Loucy (cell line): ENCODE measurements around the gene ADAM30.

Experiments
- H2AFZ ChIP-seq: fragments of 200-600 bp; sonication (generic); 2 replicates; pipeline ENCODE4 v1.6.0; 2016; ENCODE audit warnings: antibody characterized with exemption, mild to moderate bottlenecking, low read length, moderate library complexity
- H3F3A ChIP-seq: fragments of 200-600 bp; 2 replicates; pipeline ENCODE4 v1.6.0; 2016; ENCODE audit warnings: antibody characterized with exemption, low read depth, mild to moderate bottlenecking
- H3K27me3 ChIP-seq: fragments of 200-600 bp; sonication (generic); 2 replicates; pipeline ENCODE4 v1.6.1; 2014; ENCODE audit warnings: low read length, mild to moderate bottlenecking; ENCODE audit not compliant: insufficient read depth, poor library complexity, severe bottlenecking
- H3K36me3 ChIP-seq: fragments of 200-600 bp; sonication (generic); 2 replicates; pipeline ENCODE4 v1.6.1; 2016; ENCODE audit warnings: low read length; ENCODE audit not compliant: insufficient read depth
- H3K4me1 ChIP-seq: fragments of 200-600 bp; sonication (generic); 2 replicates; pipeline ENCODE4 v1.5.1; 2014; ENCODE audit warnings: low read length, mild to moderate bottlenecking; ENCODE audit not compliant: insufficient read depth, poor library complexity, severe bottlenecking
- H3K4me2 ChIP-seq: fragments of 200-600 bp; sonication (generic); 2 replicates; pipeline ENCODE4 v1.6.0; 2014; ENCODE audit warnings: antibody characterized with exemption, low read length, low read depth, mild to moderate bottlenecking; ENCODE audit not compliant: poor library complexity, severe bottlenecking
- H3K4me3 ChIP-seq: fragments of 200-600 bp; sonication (generic); 2 replicates; pipeline ENCODE4 v1.5.1; 2014; ENCODE audit warnings: low read length, mild to moderate bottlenecking, mixed read lengths; ENCODE audit not compliant: poor library complexity, severe bottlenecking
- H3K79me2 ChIP-seq: fragments of 200-600 bp; sonication (generic); 2 replicates; pipeline ENCODE4 v1.6.1; 2014; ENCODE audit warnings: low read length; ENCODE audit not compliant: insufficient read depth
- H3K9ac ChIP-seq: fragments of 200-600 bp; sonication (generic); 2 replicates; pipeline ENCODE4 v1.6.0; 2014; ENCODE audit warnings: mild to moderate bottlenecking, low read depth, low read length, moderate library complexity; ENCODE audit not compliant: poor library complexity, severe bottlenecking
- H3K9me2 ChIP-seq: fragments of 200-600 bp; sonication (generic); replicated peaks from 2 replicates; pipeline ENCODE4 v1.6.1; 2016; ENCODE audit warnings: low read depth, low read length, mixed read lengths
- H3K9me3 ChIP-seq: fragments of 200-600 bp; sonication (generic); 2 replicates; pipeline ENCODE4 v1.6.1; 2014; ENCODE audit warnings: mild to moderate bottlenecking, antibody characterized with exemption, low read length, low read depth; ENCODE audit not compliant: insufficient read depth
- H4K20me1 ChIP-seq: fragments of 200-600 bp; sonication (generic); 2 replicates; pipeline ENCODE4 v1.6.0; 2014; ENCODE audit warnings: antibody characterized with exemption, low read length, mild to moderate bottlenecking; ENCODE audit not compliant: insufficient read depth, poor library complexity, severe bottlenecking
- CTCF ChIP-seq: fragments of 200-600 bp; sonication (generic); conservative IDR thresholded peaks from 2 replicates; pipeline ENCODE4 v1.5.1; 2014; ENCODE audit warnings: mild to moderate bottlenecking, antibody characterized with exemption, low read length
- EZH2phosphoT487 ChIP-seq: fragments of 200-600 bp; IDR thresholded peaks from 2 replicates; pipeline ENCODE4 v1.6.1; 2018; ENCODE audit warnings: antibody characterized with exemption, mild to moderate bottlenecking, moderate library complexity, borderline replicate concordance

The ADAM30 gene

GRCh38 chr1:119882132-119883049 lies 13.9 kb downstream of the ADAM30 start:
- H3K79me2 ChIP-seq = no peaks in the 10 kb centered on the region
- H3K9me2 ChIP-seq = no peaks in the 10 kb centered on the region
- no peaks in the 10 kb centered on the region for H3K9me3 ChIP-seq

GRCh38 chr1:119879510-119880434 lies 16.5 kb downstream of the ADAM30 start:
- no peak for TF ChIP-seq EZH2phosphoT487
- TF ChIP-seq CTCF = no peak
- Histone ChIP-seq H4K20me1 (no peaks in the 10 kb centered on the region), H2AFZ (no peak overlapping the region), H3K9me2 (no peaks in the 10 kb centered on the region), H3K9ac (no peak overlapping the region), H3F3A (no peaks in the 10 kb centered on the region), H3K36me3 (no peaks in the 10 kb centered on the region), H3K4me1 (no peaks in the 10 kb centered on the region), H3K9me3 (no peaks in the 10 kb centered on the region), H3K79me2 (no peaks in the 10 kb centered on the region), H3K27me3 (no peaks in the 10 kb centered on the region), H3K4me3 (no peak overlapping the region), H3K4me2 (no peak overlapping the region)

More at GRCh38 chr1:119882132-119883049, 13.9 kb downstream of the ADAM30 start:
- Histone ChIP-seq H3K9ac (no peak overlapping the region), H3K4me1 (no peaks in the 10 kb centered on the region), H3F3A (no peaks in the 10 kb centered on the region), H4K20me1 (no peaks in the 10 kb centered on the region), H3K4me3 (no peak overlapping the region), H3K27me3 (no peaks in the 10 kb centered on the region), H2AFZ (no peak overlapping the region), H3K4me2 (no peak overlapping the region), H3K36me3 (no peaks in the 10 kb centered on the region)
- TF ChIP-seq EZH2phosphoT487 (no peak), CTCF (no peak)

- Histone ChIP-seq H3K4me2 (no peak overlapping the region), H3K9me2 (no peaks in the 10 kb centered on the region), H3K79me2 (no peaks in the 10 kb centered on the region), H3K9me3 (no peaks in the 10 kb centered on the region), H3K9ac (no peak overlapping the region), H3K4me1 (no peaks in the 10 kb centered on the region), H3K36me3 (no peaks in the 10 kb centered on the region), H4K20me1 (no peaks in the 10 kb centered on the region), H2AFZ (no peak overlapping the region), H3F3A (no peaks in the 10 kb centered on the region), H3K4me3 (no peak overlapping the region), H3K27me3 (no peaks in the 10 kb centered on the region)
- TF ChIP-seq EZH2phosphoT487 (no peak), CTCF (no peak)
These were observed 18.1 kb downstream of the ADAM30 start for GRCh38 chr1:119878171-119878570.
